Colonic mucosa (tissue), 4 donors: Measurements from ENCODE around the gene SLC22A14. TPM values are rescaled to one million over a fixed set of nuclear protein-coding genes. Genes with fewer than 3 reads are reported as not detected.

Experiments
- DNase-seq: peaks from one replicate; pipeline ENCODE4 v3.0.0-alpha.2; 2020
- H3K27ac ChIP-seq: fragments of 200-600 bp; one replicate; pipeline ENCODE4 v1.8.0; 2021
- H3K27me3 ChIP-seq: fragments of 200-600 bp; one replicate; pipeline ENCODE4 v1.8.0; 2021
- H3K36me3 ChIP-seq: fragments of 200-600 bp; one replicate; pipeline ENCODE4 v1.8.0; 2021
- H3K4me1 ChIP-seq: fragments of 200-600 bp; one replicate; pipeline ENCODE4 v1.8.0; 2021; ENCODE audit warnings: mild to moderate bottlenecking
- H3K4me3 ChIP-seq: fragments of 200-600 bp; one replicate; pipeline ENCODE4 v1.8.0; 2021
- H3K9ac ChIP-seq, 2 donors: one replicate each; pipeline ENCODE4 v1.7.0; 2013; ENCODE audit warnings: control low read depth in 2 of 2, low read depth in 2 of 2, low read length in 2 of 2
- H3K9me3 ChIP-seq: fragments of 200-600 bp; one replicate; pipeline ENCODE4 v1.8.0; 2021
- intact Hi-C: fragments of 100-400 bp; cut with DNase I; formaldehyde crosslinking; loops from one replicate; pipeline ENCODE4 v1.14.1; 2022
- total RNA-seq, 2 donors: library from RNA; stranded (reverse); fragmentation: NEBNext Ultra II Directional in 1 of 2; extraction: Animal tissue kit (Norgen Biotek cat#: 25700) in 1 of 2; gene quantifications; one replicate each; pipeline ENCODE4 v1.2.1, GENCODE V29; 2021
- TF ChIP-seq, protein P1 (sequence below): fragments of 200-600 bp; IDR thresholded peaks from one replicate; pipeline ENCODE4 v1.8.0; 2022; ENCODE audit warnings: antibody characterized with exemption, mild to moderate bottlenecking
- donor health status: healthy.
- donor health status: DM: no; HTN: no; CAD: no.
- donor health status: DM: no; HTN: no; CAD: no.

The SLC22A14 gene
- total RNA-seq, 2 donors from 2014 or later, result 0.11 to 0.44 TPM

DNA sequence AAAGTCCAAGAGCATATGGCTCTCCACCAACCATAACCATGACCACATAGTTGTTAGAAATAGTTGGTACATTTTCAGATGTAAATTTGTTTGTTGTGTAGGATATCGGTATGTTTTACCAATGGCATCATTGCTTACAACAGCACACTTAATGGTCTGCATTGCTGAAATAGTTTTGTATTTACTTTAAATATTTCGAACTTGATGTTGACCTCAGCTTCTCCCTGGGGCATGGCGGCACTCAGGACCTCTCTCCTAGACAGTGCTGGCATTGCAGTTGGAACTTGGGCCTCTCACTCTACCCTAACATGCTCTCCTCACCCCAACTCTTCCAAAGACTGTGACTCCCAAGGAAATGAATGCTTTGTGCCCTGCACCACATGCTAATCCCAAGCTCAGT is 11.5 kb upstream of the SLC22A14 start:
- no peaks in the 10 kb centered on the region for H3K9me3 ChIP-seq
- intact Hi-C loops, result no loop called here
- DNase-seq, result no peak
- H3K27me3 ChIP-seq, result no peaks in the 10 kb centered on the region
- H3K9ac ChIP-seq, result no peak overlapping the region
- no peaks in the 10 kb centered on the region for H3K4me1 ChIP-seq
- H3K4me3 ChIP-seq, result no peak overlapping the region
- no peaks in the 10 kb centered on the region for H3K36me3 ChIP-seq
- TF ChIP-seq, protein P1, sequence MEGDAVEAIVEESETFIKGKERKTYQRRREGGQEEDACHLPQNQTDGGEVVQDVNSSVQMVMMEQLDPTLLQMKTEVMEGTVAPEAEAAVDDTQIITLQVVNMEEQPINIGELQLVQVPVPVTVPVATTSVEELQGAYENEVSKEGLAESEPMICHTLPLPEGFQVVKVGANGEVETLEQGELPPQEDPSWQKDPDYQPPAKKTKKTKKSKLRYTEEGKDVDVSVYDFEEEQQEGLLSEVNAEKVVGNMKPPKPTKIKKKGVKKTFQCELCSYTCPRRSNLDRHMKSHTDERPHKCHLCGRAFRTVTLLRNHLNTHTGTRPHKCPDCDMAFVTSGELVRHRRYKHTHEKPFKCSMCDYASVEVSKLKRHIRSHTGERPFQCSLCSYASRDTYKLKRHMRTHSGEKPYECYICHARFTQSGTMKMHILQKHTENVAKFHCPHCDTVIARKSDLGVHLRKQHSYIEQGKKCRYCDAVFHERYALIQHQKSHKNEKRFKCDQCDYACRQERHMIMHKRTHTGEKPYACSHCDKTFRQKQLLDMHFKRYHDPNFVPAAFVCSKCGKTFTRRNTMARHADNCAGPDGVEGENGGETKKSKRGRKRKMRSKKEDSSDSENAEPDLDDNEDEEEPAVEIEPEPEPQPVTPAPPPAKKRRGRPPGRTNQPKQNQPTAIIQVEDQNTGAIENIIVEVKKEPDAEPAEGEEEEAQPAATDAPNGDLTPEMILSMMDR, result no peak
- no peak overlapping the region for H3K27ac ChIP-seq

- intact Hi-C loops, result no loop called here
- DNase-seq, result no peak
- no peak overlapping the region for H3K9ac ChIP-seq
- no peaks in the 10 kb centered on the region for H3K9me3 ChIP-seq
- TF ChIP-seq, protein P1, result no peak
- H3K4me3 ChIP-seq, result no peak overlapping the region
- H3K27ac ChIP-seq, result no peak overlapping the region
- no peaks in the 10 kb centered on the region for H3K4me1 ChIP-seq
- no peaks in the 10 kb centered on the region for H3K36me3 ChIP-seq
- no peaks in the 10 kb centered on the region for H3K27me3 ChIP-seq
These were observed 10.5 kb upstream of the SLC22A14 start for GRCh38 chr3:38271553-38271952.

- Histone ChIP-seq H3K36me3 (no peaks in the 10 kb centered on the region), H3K4me1 (no peaks in the 10 kb centered on the region), H3K27ac (no peak overlapping the region), H3K9ac (no peak overlapping the region), H3K27me3 (no peaks in the 10 kb centered on the region), H3K4me3 (no peak overlapping the region), H3K9me3 (no peaks in the 10 kb centered on the region)
- TF ChIP-seq, protein P1, result no peak
- DNase-seq, result no peak
- intact Hi-C loops, result no loop called here
These were observed 7.0 kb upstream of the SLC22A14 start for GRCh38 chr3:38274864-38275649.

DNA sequence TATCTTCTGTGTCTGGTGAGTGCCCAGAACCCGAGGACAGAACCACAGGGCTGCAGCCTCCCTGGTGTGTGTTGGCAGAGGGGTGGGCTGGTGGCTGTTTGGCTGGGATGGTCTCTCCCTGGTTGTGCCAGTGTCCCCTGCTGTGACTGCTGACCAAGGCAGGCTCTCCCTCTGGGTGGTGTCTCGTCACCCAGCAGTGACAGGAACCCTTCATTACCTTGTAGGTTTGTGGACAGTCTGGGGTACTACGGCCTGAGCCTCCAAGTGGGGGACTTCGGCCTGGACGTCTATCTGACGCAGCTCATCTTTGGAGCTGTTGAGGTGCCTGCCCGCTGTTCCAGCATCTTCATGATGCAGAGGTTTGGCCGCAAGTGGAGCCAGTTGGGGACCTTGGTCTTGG is 6.4 kb upstream of the SLC22A14 start:
- Histone ChIP-seq H3K36me3 (no peaks in the 10 kb centered on the region), H3K27me3 (no peaks in the 10 kb centered on the region), H3K9ac (no peak overlapping the region), H3K9me3 (no peaks in the 10 kb centered on the region), H3K27ac (no peak overlapping the region), H3K4me3 (no peak overlapping the region), H3K4me1 (no peaks in the 10 kb centered on the region)
- intact Hi-C loops, result no loop called here
- no peak for DNase-seq
- TF ChIP-seq, protein P1, result no peak

- no peaks in the 10 kb centered on the region for H3K9me3 ChIP-seq
- TF ChIP-seq, protein P1, result no peak
These were observed 5.8 kb upstream of the SLC22A14 start for GRCh38 chr3:38276081-38276916.

More at GRCh38 chr3:38276081-38276916, 5.8 kb upstream of the SLC22A14 start:
- H3K4me3 ChIP-seq, result no peak overlapping the region
- H3K27me3 ChIP-seq, result no peaks in the 10 kb centered on the region
- H3K27ac ChIP-seq, result no peak overlapping the region
- no peak for DNase-seq
- no peaks in the 10 kb centered on the region for H3K36me3 ChIP-seq
- no peak overlapping the region for H3K9ac ChIP-seq
- intact Hi-C loops, result no loop called here
- H3K4me1 ChIP-seq, result no peaks in the 10 kb centered on the region
